Measurements from ENCODE around the gene MRPS22.
"Not testable (repeated sequence)": the region's sequence is repeated elsewhere in the genome, so short reads cannot be mapped to it uniquely, and the experiment has no call there.

Gene MRPS22

GRCh38 chr3:139339219-139339906 lies 4.5 kb upstream of the MRPS22 start:
- peak; percentile 61 for DNase-seq
- ATAC-seq: peak; percentile 78

- ATAC-seq (no peak), DNase-seq (no peak)
These were observed 3.0 kb upstream of the MRPS22 start for GRCh38 chr3:139340784-139341183.

GRCh38 chr3:139342054-139342453 lies 1.8 kb upstream of the MRPS22 start:
- ATAC-seq: no peak
- DNase-seq: no peak

- DNase-seq (no peak), ATAC-seq (no peak)
These were observed 3.0 kb downstream of the MRPS22 start for GRCh38 chr3:139346771-139347170.

- ATAC-seq (no peak), DNase-seq (no peak)
These were observed 10.2 kb downstream of the MRPS22 start for GRCh38 chr3:139353920-139354556.

GRCh38 chr3:139354661-139355060 lies 10.8 kb downstream of the MRPS22 start:
- no peak for ATAC-seq
- no peak for DNase-seq

- no peak for DNase-seq
- no peak for ATAC-seq
These were observed 11.7 kb downstream of the MRPS22 start for GRCh38 chr3:139355476-139355875.

GRCh38 chr3:139355891-139356290 lies 12.1 kb downstream of the MRPS22 start:
- DNase-seq (no peak), ATAC-seq (no peak)

- DNase-seq (no peak), ATAC-seq (peak; percentile 95)
These were observed 14.1 kb downstream of the MRPS22 start for GRCh38 chr3:139357899-139358298.

GRCh38 chr3:139358841-139359562 lies 15.2 kb downstream of the MRPS22 start:
- ATAC-seq (no peak), DNase-seq (no peak)

- DNase-seq (no peak), ATAC-seq (no peak)
These were observed 17.5 kb downstream of the MRPS22 start for GRCh38 chr3:139361276-139361675.

- no peak for ATAC-seq
These were observed 20.7 kb downstream of the MRPS22 start for GRCh38 chr3:139364549-139364948.

GRCh38 chr3:139374099-139374498 lies 30.3 kb downstream of the MRPS22 start:
- DNase-seq (no peak), ATAC-seq (no peak)

More at GRCh38 chr3:139364549-139364948, 20.7 kb downstream of the MRPS22 start:
- no peak for DNase-seq

- DNase-seq: no peak
- ATAC-seq: no peak
These were observed 33.6 kb downstream of the MRPS22 start for GRCh38 chr3:139377378-139377777.

- ATAC-seq: no peak
- no peak for DNase-seq
These were observed 34.9 kb downstream of the MRPS22 start for GRCh38 chr3:139378587-139379241.

GRCh38 chr3:139380575-139380974 lies 36.8 kb downstream of the MRPS22 start:
- ATAC-seq: no peak
- no peak for DNase-seq

- ATAC-seq, DNase-seq: not testable (repeated sequence)
These were observed 38.5 kb downstream of the MRPS22 start for GRCh38 chr3:139382291-139382690.

- DNase-seq: no peak
- no peak for ATAC-seq
These were observed 44.3 kb downstream of the MRPS22 start for GRCh38 chr3:139388077-139388476.

- ATAC-seq (peak; percentile 11), DNase-seq (peak; percentile 44)
These were observed 45.2 kb downstream of the MRPS22 start for GRCh38 chr3:139388821-139389551.

- DNase-seq (peak; percentile 99), ATAC-seq (peak; percentile 98)
These were observed 45.9 kb downstream of the MRPS22 start, which contains the start of gene COPB2 for GRCh38 chr3:139389552-139390368. Gene COPB2 (minus strand): TSS chr3:139389647. CDS start chr3:139389550, 97 bp downstream.

- no peak for DNase-seq
- ATAC-seq: no peak
These were observed 50.3 kb downstream of the MRPS22 start for GRCh38 chr3:139394116-139394515.

Data from stimulated activated naive CD8-positive, alpha-beta T cell treated with anti-CD3 and anti-CD28 coated beads, Interleukin-15, Interleukin-2, amounts not matched to agents 100 U/mL and 50 U/mL, for 24 hours (primary cell).